ENCODE results near the gene SWAP70.

GRCh38 chr11:9722023-9722422 lies 58.1 kb downstream of the SWAP70 start:
- no peak for TF ChIP-seq BHLHE40 (IDR thresholded peaks at IDR 0.05; ENCODE audit: low read length)
- TF ChIP-seq SP140L (CRISPR knock-in tag; IDR thresholded peaks at IDR 0.05; ENCODE audit: borderline replicate concordance) = no peak
- TF ChIP-seq ATF7 (IDR thresholded peaks at IDR 0.05) = no peak
- no peak for TF ChIP-seq ATF7 (CRISPR knock-in tag; IDR thresholded peaks at IDR 0.05)
- no peak for TF ChIP-seq POLR2A (IDR thresholded peaks at IDR 0.05; ENCODE audit: insufficient read depth in 1 of 2, low read depth in 2 of 2, low read length in 2 of 2)
- TF ChIP-seq ZNF274 (CRISPR knock-in tag; IDR thresholded peaks at IDR 0.05) = no peak
